ENCODE measurements around the gene RAB33B. TPM values are rescaled to one million over a fixed set of nuclear protein-coding genes. Genes with fewer than 3 reads are reported as not detected.

RAB33B gene
- total RNA-seq, 1 donor from 2014 or later, result 9.8 TPM

GRCh38 chr4:139514382-139515059 is 60.6 kb downstream of the RAB33B start:
- H3K27ac ChIP-seq, result no peak overlapping the region
- no peak for DNase-seq
- H3K4me3 ChIP-seq, result no peak overlapping the region
- no peaks in the 10 kb centered on the region for H3K27me3 ChIP-seq
- peaks cover 90% of the 10 kb centered on the region for H3K36me3 ChIP-seq
- intact Hi-C loops (cut with DNase I), result no loop called here
- no peaks in the 10 kb centered on the region for H3K9me3 ChIP-seq
- TF ChIP-seq, protein P1, sequence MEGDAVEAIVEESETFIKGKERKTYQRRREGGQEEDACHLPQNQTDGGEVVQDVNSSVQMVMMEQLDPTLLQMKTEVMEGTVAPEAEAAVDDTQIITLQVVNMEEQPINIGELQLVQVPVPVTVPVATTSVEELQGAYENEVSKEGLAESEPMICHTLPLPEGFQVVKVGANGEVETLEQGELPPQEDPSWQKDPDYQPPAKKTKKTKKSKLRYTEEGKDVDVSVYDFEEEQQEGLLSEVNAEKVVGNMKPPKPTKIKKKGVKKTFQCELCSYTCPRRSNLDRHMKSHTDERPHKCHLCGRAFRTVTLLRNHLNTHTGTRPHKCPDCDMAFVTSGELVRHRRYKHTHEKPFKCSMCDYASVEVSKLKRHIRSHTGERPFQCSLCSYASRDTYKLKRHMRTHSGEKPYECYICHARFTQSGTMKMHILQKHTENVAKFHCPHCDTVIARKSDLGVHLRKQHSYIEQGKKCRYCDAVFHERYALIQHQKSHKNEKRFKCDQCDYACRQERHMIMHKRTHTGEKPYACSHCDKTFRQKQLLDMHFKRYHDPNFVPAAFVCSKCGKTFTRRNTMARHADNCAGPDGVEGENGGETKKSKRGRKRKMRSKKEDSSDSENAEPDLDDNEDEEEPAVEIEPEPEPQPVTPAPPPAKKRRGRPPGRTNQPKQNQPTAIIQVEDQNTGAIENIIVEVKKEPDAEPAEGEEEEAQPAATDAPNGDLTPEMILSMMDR (IDR thresholded peaks at IDR 0.05), result no peak
- H3K4me1 ChIP-seq, result no peaks in the 10 kb centered on the region
- no peak for ATAC-seq

- H3K9me3 ChIP-seq, result no peaks in the 10 kb centered on the region
- H3K27ac ChIP-seq, result no peak overlapping the region
- DNase-seq (no peak), ATAC-seq (no peak)
- peaks cover 90% of the 10 kb centered on the region for H3K36me3 ChIP-seq
- no peaks in the 10 kb centered on the region for H3K27me3 ChIP-seq
- no peak overlapping the region for H3K4me3 ChIP-seq
- no peaks in the 10 kb centered on the region for H3K4me1 ChIP-seq
- TF ChIP-seq, protein P1 (IDR thresholded peaks at IDR 0.05), result no peak
- intact Hi-C loops (cut with DNase I), result no loop called here
Measured at GRCh38 chr4:139515531-139515958, 61.6 kb downstream of the RAB33B start.

GRCh38 chr4:139521754-139522401 is 68.0 kb downstream of the RAB33B start:
- H3K27me3 ChIP-seq, result no peaks in the 10 kb centered on the region
- no peak overlapping the region for H3K27ac ChIP-seq
- peaks cover 90% of the 10 kb centered on the region for H3K36me3 ChIP-seq
- DNase-seq (no peak), ATAC-seq (no peak)
- H3K4me3 ChIP-seq, result no peak overlapping the region
- TF ChIP-seq, protein P1 (IDR thresholded peaks at IDR 0.05), result no peak
- no peaks in the 10 kb centered on the region for H3K9me3 ChIP-seq
- intact Hi-C loops (cut with DNase I), result no loop called here
- H3K4me1 ChIP-seq, result no peaks in the 10 kb centered on the region

- intact Hi-C loops (cut with DNase I), result no loop called here
- Histone ChIP-seq H3K36me3 (peaks cover 90% of the 10 kb centered on the region), H3K9me3 (no peaks in the 10 kb centered on the region), H3K4me1 (no peaks in the 10 kb centered on the region), H3K27ac (no peak overlapping the region), H3K27me3 (no peaks in the 10 kb centered on the region), H3K4me3 (no peak overlapping the region)
- TF ChIP-seq, protein P1 (IDR thresholded peaks at IDR 0.05), result no peak
- ATAC-seq (no peak), DNase-seq (no peak)
Measured at GRCh38 chr4:139522457-139522856, 68.5 kb downstream of the RAB33B start.

GRCh38 chr4:139523076-139523475 is 69.2 kb downstream of the RAB33B start:
- no peak for ATAC-seq
- intact Hi-C loops (cut with DNase I), result no loop called here

More at GRCh38 chr4:139523076-139523475, 69.2 kb downstream of the RAB33B start:
- H3K4me3 ChIP-seq, result no peak overlapping the region
- TF ChIP-seq, protein P1 (IDR thresholded peaks at IDR 0.05), result no peak
- no peaks in the 10 kb centered on the region for H3K4me1 ChIP-seq
- H3K27me3 ChIP-seq, result no peaks in the 10 kb centered on the region
- H3K9me3 ChIP-seq, result no peaks in the 10 kb centered on the region
- H3K27ac ChIP-seq, result no peak overlapping the region
- peaks cover 90% of the 10 kb centered on the region for H3K36me3 ChIP-seq
- DNase-seq, result no peak
